Measurements from ENCODE around the gene KCTD13. TPM values are rescaled to one million over a fixed set of nuclear protein-coding genes. Genes with fewer than 3 reads are reported as not detected.

KCTD13 gene
- total and polyA plus RNA-seq, 2 of the 8 experiments (the other 6 are each of a cell fraction or from before 2014, with no cell fraction given) = 9.2 to 10.8 TPM

DNA sequence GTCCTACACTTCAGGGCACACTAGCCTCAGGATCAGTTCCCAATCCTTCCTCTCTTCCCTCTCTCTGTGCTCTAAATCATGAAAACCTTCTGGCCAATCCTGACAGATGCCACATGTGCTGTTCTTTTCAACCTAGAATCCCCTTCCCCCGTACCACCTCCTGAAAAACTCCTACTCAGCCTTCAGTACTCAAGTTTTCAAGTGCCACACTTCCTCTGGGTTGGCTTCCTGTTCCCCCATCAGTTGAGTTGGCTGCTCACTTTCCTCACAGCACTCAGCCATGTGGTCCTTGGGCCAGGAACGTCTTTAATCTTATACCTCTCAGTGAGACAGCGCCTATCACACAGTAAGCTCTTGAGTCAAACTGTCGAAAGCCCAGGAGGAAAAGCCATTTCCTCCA, 22.4 kb downstream of the KCTD13 start:
- CTCF ChIA-PET (ENCODE audit: partially characterized antibody) = interaction anchor here (0.6 to 1.2 kb wide), 2 partner anchors 54 to 77 kb away, joined by 3 read pairs; no protein-coding TSS in a partner anchor
- H3K79me2 ChIP-seq (ENCODE audit: control insufficient read depth in 1 of 2, insufficient read depth in 2 of 2, low read length in 2 of 2) = no peaks in the 10 kb centered on the region
- H3K9me3 ChIP-seq (ENCODE audit: insufficient read depth in 2 of 2, low read depth in 1 of 2, low read length in 1 of 2) = no peaks in the 10 kb centered on the region
- H3K36me3 ChIP-seq (ENCODE audit: control insufficient read depth in 2 of 4, insufficient read depth in 4 of 4, low read length in 3 of 4) = peaks cover 0 to 4% (median 0%) of the 10 kb centered on the region in 4 experiments; a peak in 2 of 8 replicates
- DNase-seq (ENCODE audit: low read depth in 1 of 2, low spot score in 2 of 2) = no peak
- 93% methylated on average over 4 of the region's 4 CpGs; no CpG with 5 or more reads in 1 of the 2 experiments for WGBS, 2 experiments (ENCODE audit: extremely low coverage in 1 of 2, insufficient coverage in 1 of 2, insufficient read length in 1 of 2, insufficient replicate concordance in 2 of 2, low coverage in 1 of 2, low lambda C conversion rate in 2 of 2, missing lambda C conversion rate in 1 of 2)
- H3K14ac ChIP-seq (ENCODE audit: insufficient read length) = no peak overlapping the region
- 0 out of 2 replicates have a peak, but pooled peaks cover 2% of the 10 kb centered on the region for H3K79me1 ChIP-seq (ENCODE audit: low read depth, low read length)
- no peak overlapping the region for H4K8ac ChIP-seq (ENCODE audit: extremely low read depth, insufficient read depth, low read length)
- no peak overlapping the region for H3K4me2 ChIP-seq (ENCODE audit: insufficient read depth in 1 of 2, low read depth in 2 of 2, low read length in 2 of 2)
- H3K23ac ChIP-seq (ENCODE audit: insufficient read length) = no peak overlapping the region
- H3K56ac ChIP-seq (replicated peaks; ENCODE audit: insufficient read length, low read depth, low read length) = no peak overlapping the region
- no peak overlapping the region for H2BK120ac ChIP-seq (replicated peaks; ENCODE audit: low read depth, low read length)
- H3K4me3 ChIP-seq (ENCODE audit: extremely low read depth in 1 of 4, insufficient read depth in 2 of 4, low read depth in 3 of 4, low read length in 4 of 4) = no peak overlapping the region
- no peak overlapping the region for H4K91ac ChIP-seq (replicated peaks; ENCODE audit: insufficient read length, low read length)
- H2BK5ac ChIP-seq (ENCODE audit: low read depth, low read length) = no peak overlapping the region
- no peak overlapping the region for H4K5ac ChIP-seq (ENCODE audit: insufficient read length, low read depth, low read length)
- no peak overlapping the region for H2BK12ac ChIP-seq (ENCODE audit: low read depth, low read length)
- no peak for FAIRE-seq
- H3K27me3 ChIP-seq (replicated peaks in 1 of 4; ENCODE audit: control insufficient read depth in 3 of 4, extremely low read depth in 1 of 4, insufficient read depth in 3 of 4, low read length in 3 of 4) = no peaks in the 10 kb centered on the region
- no peak overlapping the region for H3K9ac ChIP-seq (replicated peaks in 1 of 4; ENCODE audit: extremely low read depth in 1 of 4, low read depth in 3 of 4, low read length in 3 of 4)
- H3K23me2 ChIP-seq (ENCODE audit: low read depth, low read length) = peaks cover 20% of the 10 kb centered on the region
- no peak overlapping the region for H3K18ac ChIP-seq (ENCODE audit: extremely low read depth, low read length)
- no peak overlapping the region for H2BK20ac ChIP-seq (ENCODE audit: low read length)
- no peak overlapping the region for H2AK5ac ChIP-seq (ENCODE audit: low read depth, low read length)
- H3K4ac ChIP-seq (replicated peaks; ENCODE audit: insufficient read length, low read depth, low read length) = no peak overlapping the region
- H3K4me1 ChIP-seq (replicated peaks in 1 of 4; ENCODE audit: control insufficient read depth in 3 of 4, insufficient read depth in 4 of 4, low read length in 3 of 4) = peaks cover 0 to 6% (median 0%) of the 10 kb centered on the region in 4 experiments; a peak in 4 of 7 replicates
- no peaks in the 10 kb centered on the region for H4K20me1 ChIP-seq (replicated peaks in 1 of 2; ENCODE audit: control insufficient read depth in 1 of 2, insufficient read depth in 2 of 2, low read length in 2 of 2)
- no peak overlapping the region for H2BK15ac ChIP-seq (ENCODE audit: low read length)
- POLR2A ChIA-PET (ENCODE audit: partially characterized antibody) = no interaction called here
- H2AFZ ChIP-seq (ENCODE audit: low read length) = no peak overlapping the region
- H3K27ac ChIP-seq (ENCODE audit: low read depth, low read length) = no peak overlapping the region
- TF ChIP-seq TCF12 (IDR thresholded peaks at IDR 0.05; ENCODE audit: low read depth, low read length) = no peak
- TF ChIP-seq, protein P1, sequence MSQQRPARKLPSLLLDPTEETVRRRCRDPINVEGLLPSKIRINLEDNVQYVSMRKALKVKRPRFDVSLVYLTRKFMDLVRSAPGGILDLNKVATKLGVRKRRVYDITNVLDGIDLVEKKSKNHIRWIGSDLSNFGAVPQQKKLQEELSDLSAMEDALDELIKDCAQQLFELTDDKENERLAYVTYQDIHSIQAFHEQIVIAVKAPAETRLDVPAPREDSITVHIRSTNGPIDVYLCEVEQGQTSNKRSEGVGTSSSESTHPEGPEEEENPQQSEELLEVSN (IDR thresholded peaks at IDR 0.05) = no peak
- no peak for TF ChIP-seq SUZ12 (IDR thresholded peaks at IDR 0.05; ENCODE audit: low read length)
- no peak for TF ChIP-seq ASH2L (IDR thresholded peaks at IDR 0.05; ENCODE audit: low read length)
- TF ChIP-seq, protein P2, sequence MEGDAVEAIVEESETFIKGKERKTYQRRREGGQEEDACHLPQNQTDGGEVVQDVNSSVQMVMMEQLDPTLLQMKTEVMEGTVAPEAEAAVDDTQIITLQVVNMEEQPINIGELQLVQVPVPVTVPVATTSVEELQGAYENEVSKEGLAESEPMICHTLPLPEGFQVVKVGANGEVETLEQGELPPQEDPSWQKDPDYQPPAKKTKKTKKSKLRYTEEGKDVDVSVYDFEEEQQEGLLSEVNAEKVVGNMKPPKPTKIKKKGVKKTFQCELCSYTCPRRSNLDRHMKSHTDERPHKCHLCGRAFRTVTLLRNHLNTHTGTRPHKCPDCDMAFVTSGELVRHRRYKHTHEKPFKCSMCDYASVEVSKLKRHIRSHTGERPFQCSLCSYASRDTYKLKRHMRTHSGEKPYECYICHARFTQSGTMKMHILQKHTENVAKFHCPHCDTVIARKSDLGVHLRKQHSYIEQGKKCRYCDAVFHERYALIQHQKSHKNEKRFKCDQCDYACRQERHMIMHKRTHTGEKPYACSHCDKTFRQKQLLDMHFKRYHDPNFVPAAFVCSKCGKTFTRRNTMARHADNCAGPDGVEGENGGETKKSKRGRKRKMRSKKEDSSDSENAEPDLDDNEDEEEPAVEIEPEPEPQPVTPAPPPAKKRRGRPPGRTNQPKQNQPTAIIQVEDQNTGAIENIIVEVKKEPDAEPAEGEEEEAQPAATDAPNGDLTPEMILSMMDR (IDR thresholded peaks at IDR 0.05; ENCODE audit: control extremely low read depth in 1 of 3, insufficient read depth in 1 of 3, low read depth in 1 of 3, low read length in 3 of 3) = no peak
- TF ChIP-seq RAD21 (IDR thresholded peaks at IDR 0.05 in 1 of 2, conservative IDR thresholded peaks at IDR 0.05 in 1 of 2; ENCODE audit: low read depth in 2 of 2, low read length in 2 of 2) = no peak
- TF ChIP-seq GABPA (IDR thresholded peaks at IDR 0.05; ENCODE audit: borderline replicate concordance, insufficient read depth, low read length) = no peak
- no peak for TF ChIP-seq KDM1A (IDR thresholded peaks at IDR 0.05; ENCODE audit: borderline replicate concordance, low read length)

All from H1 (cell line).